ENCODE data around the gene AGR3.

Gene AGR3

GRCh38 chr7:16826060-16826459 is 55.7 kb downstream of the AGR3 start:
- no peak for TF ChIP-seq CTCF (IDR thresholded peaks at IDR 0.05; ENCODE audit: insufficient read depth, low read depth, low read length, missing control alignments)
- no peak overlapping the region for H3K4me3 ChIP-seq (ENCODE audit: low read depth, low read length)
- DNase-seq (ENCODE audit: low read depth) = no peak

GRCh38 chr7:16822029-16822428 is 59.8 kb downstream of the AGR3 start:
- TF ChIP-seq CTCF (IDR thresholded peaks at IDR 0.05; ENCODE audit: insufficient read depth, low read depth, low read length, missing control alignments) = no peak
- DNase-seq (ENCODE audit: low read depth) = no peak
- H3K4me3 ChIP-seq (ENCODE audit: low read depth, low read length) = no peak overlapping the region

GRCh38 chr7:16818732-16819131 is 63.1 kb downstream of the AGR3 start:
- H3K4me3 ChIP-seq (ENCODE audit: low read depth, low read length) = no peak overlapping the region
- no peak for TF ChIP-seq CTCF (IDR thresholded peaks at IDR 0.05; ENCODE audit: insufficient read depth, low read depth, low read length, missing control alignments)
- no peak for DNase-seq (ENCODE audit: low read depth)

GRCh38 chr7:16817536-16817935 is 64.2 kb downstream of the AGR3 start:
- TF ChIP-seq CTCF (IDR thresholded peaks at IDR 0.05; ENCODE audit: insufficient read depth, low read depth, low read length, missing control alignments) = no peak
- no peak overlapping the region for H3K4me3 ChIP-seq (ENCODE audit: low read depth, low read length)
- no peak for DNase-seq (ENCODE audit: low read depth)

- H3K4me3 ChIP-seq (ENCODE audit: low read depth, low read length) = no peak overlapping the region
- no peak for DNase-seq (ENCODE audit: low read depth)
- TF ChIP-seq CTCF (IDR thresholded peaks at IDR 0.05; ENCODE audit: insufficient read depth, low read depth, low read length, missing control alignments) = no peak
Observed at GRCh38 chr7:16816824-16817223, 65.0 kb downstream of the AGR3 start.

- no peak for DNase-seq (ENCODE audit: low read depth)
- H3K4me3 ChIP-seq (ENCODE audit: low read depth, low read length) = no peak overlapping the region
- no peak for TF ChIP-seq CTCF (IDR thresholded peaks at IDR 0.05; ENCODE audit: insufficient read depth, low read depth, low read length, missing control alignments)
Observed at GRCh38 chr7:16815001-16815400, 66.8 kb downstream of the AGR3 start.

GRCh38 chr7:16813232-16813616 is 68.6 kb downstream of the AGR3 start:
- DNase-seq (ENCODE audit: low read depth) = no peak
- H3K4me3 ChIP-seq (ENCODE audit: low read depth, low read length) = no peak overlapping the region
- no peak for TF ChIP-seq CTCF (IDR thresholded peaks at IDR 0.05; ENCODE audit: insufficient read depth, low read depth, low read length, missing control alignments)

Data from GM12865 (cell line).